CD4-positive, alpha-beta T cell treated with Interleukin-1 beta for 1 hour (primary cell): Measurements from ENCODE around the gene EFCAB13.
"Not testable (repeated sequence)": the region's sequence is repeated elsewhere in the genome, so short reads cannot be mapped to it uniquely, and the experiment has no call there.

Experiments used
- DNase-seq, 2 donors: peaks; one replicate each; pipeline ENCODE4 v3.0.0-alpha.2; 2020 to 2022

The EFCAB13 gene

DNA sequence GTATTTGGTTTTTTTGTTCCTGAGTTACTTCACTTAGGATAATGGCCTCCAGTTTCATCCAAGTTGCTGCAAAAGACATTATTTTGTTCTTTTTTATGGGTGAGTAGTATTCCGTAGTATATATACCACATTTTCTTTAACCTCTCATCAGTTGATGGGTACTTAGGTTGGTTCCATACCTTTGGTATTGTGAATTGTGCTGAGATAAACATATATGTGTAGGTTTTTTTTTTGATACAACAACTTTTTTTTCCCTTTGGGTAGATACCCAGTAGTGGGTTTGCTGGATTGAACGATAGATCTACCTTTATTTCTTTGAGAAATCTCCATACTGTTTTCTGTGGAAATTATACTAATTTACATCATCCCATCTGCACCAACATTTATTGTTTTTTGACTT is 6.8 kb downstream of the EFCAB13 start:
- DNase-seq = no peak

DNA sequence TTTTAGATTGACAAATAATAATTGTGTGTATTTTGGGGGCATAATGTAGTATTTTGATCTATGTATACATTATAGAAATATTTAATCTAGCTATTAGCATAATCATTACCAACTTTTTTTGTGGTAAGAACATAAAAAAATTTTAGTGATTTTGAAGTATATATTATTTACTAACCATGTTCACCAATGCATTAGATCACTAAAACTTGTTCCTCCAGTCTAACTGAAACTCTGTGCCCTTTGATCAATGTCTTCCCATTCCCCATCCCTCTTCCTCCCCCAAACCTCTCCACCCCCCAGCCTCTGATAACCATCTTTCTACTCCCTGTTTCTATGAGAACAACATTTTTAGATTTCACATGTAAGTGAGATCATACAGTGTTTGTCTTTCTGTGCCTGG is 8.5 kb downstream of the EFCAB13 start:
- DNase-seq = no peak

DNA sequence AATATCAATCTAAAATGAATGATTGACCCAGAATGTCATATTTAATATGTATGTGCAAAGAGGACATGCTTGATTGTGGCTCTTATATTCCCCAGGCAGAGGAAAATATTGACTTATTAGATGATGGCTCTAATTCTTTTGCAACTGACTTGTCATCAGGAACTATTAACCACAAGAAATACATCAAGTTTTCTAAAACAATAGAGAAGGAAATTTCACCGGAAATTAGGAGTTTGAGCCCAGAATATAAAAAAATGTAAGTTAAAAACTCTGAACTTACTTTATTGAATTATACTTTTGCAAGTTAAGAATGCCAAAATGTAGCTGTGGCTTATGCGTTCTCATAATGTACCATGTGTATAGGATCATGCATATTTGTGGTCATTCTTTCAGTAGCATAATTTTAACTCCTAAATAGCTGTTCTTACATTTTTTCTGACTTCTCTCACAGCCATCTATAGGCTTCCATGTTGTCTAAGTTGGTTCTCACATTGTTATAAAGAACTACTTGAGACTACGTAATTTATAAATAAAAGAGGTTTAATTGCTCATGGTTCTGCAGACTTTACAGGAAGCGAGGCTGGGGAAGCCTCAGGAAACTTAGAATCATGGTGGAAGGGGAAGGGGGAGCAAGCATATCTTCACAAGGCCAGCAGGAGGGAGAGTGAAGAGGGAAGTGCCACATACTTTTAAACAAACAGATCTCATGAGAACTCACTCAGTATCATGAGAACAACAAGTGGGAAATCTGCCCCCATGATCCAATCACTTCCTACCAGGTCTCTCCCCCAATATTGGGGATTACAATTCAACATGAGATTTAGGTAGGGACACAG is 11.6 kb downstream of the EFCAB13 start:
- no peak for DNase-seq

DNA sequence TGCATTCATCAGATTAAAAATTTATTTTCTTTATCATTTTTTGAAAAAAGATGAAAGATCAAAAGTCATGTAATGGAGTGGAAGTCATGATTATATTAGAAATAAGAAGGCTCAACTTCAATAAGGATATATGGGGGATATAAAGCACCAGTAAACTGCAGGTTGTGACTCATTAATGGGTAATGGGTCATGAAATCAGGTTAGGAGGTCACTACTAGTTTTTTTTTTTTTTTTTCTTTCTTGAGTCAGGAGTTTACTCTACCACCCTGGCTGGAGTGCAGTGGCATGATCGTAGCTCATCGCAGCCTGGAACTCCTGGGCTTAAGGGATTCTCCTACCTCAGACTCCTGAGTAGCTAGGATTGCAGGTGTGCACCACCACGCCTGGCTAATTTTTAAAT is 14.3 kb downstream of the EFCAB13 start:
- no peak for DNase-seq

DNA sequence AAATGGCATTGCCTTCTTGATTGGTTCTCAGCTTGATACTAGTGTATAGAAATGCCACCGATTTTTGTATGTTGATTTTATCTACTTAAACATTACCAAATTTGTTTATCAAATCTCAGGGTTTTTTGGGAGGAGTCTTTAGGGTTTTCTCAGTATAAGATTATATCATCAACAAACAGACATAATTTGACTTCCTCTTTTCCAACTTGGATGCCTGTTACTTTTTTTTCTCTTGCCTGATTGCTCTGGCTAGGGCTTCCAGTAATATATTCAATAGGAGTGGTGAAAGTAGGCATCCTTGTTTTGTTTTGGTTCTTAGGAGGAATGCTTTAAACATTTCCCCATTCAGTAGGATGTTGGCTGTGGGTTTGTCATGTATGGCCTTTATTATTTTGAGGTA is 29.1 kb downstream of the EFCAB13 start:
- no peak for DNase-seq

DNA sequence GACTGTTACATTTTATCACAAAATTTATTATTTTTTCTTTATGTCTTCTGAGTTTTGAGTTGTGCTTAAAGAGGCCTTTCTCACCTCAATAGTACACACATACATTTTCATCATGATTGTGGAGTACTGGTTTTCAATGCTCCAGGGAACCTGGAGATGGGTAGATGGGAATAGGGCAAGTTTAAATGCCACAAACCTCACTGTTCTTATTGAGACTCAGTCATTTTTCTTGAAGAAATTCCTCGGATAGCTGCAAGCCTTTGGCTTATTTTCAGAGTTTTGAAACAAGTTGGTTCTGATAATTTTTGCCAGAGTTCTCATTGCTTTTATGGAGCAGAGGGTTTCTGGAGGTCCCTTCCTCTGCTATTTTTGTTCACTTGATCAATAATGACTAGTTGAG is 34.9 kb downstream of the EFCAB13 start:
- DNase-seq = no peak

DNA sequence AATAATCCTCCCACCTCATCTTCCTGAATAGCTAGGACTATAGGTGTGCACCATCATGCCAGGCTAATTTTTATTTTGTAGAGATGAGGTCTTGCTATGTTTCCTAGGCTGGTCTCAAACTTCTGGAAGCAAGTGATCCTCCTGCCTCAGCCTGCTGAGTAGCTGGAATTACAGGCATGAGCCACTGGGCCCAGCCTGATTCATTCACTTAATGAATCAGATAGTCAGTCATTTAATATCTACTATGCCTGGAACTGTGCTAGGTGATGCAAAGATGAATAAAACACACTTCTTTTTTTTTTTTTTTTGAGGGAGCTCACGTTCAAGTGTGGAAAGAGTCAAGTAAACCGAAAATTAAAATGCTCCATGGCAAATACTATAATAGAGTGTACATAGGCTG is 39.4 kb downstream of the EFCAB13 start:
- DNase-seq = no peak

DNA sequence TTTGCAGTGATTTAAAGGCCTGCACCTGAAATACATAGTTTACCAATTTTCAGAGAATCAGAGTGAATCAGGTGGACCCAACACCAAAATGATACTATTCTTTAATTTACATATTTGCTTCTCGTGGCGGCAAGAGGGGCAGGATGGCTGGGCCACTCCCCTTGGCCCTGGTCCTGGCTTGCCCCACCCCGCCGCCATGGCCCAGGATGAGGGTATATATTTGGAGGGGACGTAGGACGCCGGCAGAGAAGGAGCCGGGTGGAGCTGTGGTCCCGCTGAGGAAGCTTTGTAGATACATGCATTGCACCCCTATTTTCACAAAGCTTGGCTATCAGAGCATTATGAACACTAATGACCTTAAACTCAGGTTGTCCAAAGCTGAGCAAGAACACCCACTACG is 43.5 kb downstream of the EFCAB13 start:
- no peak for DNase-seq

DNA sequence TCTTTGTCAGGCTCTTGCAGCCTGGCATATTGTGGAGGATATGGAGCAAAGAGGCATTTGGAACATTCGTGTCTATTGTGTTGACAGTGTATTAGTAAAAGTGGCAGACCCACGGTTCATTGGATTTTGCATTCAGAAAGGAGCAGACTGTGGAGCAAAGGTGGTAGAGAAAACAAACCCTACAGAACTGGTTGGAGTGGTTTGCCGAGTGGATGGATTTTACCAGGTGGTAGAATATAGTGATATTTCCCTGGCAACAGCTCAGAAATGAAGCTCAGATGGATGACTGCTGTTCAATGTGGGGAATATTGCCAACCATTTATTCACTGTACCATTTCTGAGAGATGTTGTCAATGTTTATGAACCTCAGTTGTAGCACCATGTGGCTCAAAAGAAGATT is 44.5 kb downstream of the EFCAB13 start:
- no peak for DNase-seq

DNA sequence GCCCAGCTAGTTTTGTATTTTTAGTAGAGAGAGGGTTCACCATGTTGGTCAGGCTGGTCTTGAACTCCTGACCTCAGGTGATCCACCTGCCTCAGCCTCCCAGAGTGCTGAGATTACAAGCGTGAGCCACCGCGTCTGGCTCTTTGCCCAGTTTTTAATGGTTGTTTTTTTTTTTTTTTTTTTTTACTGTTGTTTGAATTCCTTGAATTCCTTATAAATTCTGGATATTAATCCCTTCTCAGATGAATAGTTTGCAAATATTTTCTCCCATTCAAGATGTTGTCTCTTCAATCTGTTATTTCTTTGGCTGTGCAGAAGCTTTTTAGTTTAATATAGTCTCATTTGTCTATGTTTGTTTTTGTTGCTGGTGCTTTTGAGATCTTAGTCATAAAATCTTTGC is 47.1 kb downstream of the EFCAB13 start:
- DNase-seq = not testable (repeated sequence)

DNA sequence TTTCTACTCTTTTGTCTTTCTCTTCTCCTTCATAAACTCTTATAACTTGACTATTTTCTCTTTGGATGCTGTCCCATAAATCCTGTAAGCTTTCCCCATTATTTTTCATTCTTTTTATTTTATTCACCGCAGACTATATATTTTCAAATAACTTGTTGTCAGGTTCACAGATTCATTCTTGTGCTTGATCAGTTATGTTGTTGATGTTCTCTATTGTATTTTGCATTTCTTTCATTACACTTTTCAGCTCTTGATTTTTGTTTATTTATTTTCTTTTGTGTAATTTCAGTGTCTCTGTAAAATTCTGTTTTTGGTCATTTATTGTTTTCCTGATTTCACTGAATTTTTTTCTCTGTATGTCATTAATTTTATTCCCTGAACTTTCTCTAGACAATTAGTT is 49.2 kb downstream of the EFCAB13 start:
- DNase-seq = no peak

DNA sequence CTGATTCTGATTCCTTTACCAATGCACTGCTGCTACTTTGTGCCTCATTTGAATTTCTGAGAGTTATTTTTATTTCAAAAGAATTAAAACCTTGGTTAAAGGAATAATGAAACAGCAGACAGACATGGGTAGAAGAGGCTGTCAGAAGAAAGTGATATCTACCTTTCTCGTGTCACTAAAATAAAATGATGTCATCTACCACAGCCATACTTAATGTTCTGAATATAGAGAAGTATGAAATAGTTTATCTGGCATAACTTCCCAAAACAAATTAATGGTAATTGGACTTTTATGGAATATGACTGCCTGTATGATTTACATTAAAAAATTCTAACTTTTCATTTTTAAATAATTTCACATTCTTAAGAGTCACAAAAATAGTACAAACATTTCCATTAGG is 52.5 kb downstream of the EFCAB13 start:
- no peak for DNase-seq

DNA sequence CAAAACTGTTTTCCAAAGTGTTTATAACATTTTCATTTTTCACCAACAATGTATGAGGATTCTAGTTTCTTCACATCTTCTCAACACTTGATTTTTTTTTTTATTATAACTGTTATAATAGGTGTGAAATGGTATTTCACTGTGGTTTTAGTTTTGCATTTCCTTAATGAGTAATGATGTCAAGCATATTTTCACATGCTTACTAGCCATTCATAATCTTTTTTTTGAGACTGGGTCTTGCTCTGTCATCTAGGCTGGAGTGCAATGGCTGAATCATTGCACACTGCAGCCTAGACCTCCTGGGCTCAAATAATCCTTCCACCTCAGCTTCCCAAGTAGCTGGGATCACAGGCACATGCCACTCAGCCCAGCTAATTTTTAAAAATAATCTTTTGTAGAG is 65.1 kb downstream of the EFCAB13 start:
- DNase-seq = no peak

DNA sequence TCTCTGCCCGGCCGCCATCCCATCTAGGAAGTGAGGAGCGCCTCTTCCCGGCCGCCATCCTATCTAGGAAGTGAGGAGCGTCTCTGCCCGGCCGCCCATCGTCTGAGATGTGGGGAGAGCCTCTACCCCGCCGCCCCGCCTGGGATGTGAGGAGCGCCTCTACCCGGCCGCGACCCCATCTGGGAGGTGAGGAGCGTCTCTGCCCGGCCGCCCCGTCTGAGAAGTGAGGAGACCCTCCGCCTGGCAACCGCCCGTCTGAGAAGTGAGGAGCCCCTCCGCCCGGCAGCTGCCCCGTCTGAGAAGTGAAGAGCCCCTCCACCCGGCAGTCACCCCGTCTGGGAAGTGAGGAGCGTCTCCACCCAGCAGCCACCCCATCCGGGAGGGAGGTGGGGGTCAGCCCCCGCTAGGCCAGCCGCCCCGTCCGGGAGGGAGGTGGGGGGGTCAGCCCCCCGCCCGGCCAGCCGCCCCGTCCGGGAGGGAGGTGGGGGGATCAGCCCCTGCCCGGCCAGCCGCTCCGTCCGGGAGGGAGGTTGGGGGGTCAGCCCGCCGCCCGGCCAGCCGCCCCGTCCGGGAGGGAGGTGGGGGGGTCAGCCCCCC is 73.9 kb downstream of the EFCAB13 start:
- not testable (repeated sequence) for DNase-seq

DNA sequence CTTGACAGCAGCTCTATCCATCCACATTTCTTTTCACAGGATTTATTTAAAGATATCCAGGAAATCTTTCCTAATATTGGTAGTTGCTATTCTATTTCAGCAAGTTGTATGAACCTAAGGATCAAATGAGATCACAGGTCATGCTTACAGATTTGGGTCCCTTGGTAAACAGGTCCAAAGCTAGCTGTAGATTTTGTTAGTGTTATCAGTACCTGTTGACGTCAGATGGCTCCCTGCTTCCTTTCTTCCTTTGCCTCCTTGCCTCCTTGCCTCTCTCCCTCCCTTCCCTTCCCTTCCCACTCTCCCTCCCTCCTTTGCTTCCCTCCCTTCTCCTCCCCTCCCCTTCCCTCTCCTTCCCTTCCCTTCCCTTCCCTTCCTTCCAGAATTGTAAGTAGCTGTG is 76.6 kb downstream of the EFCAB13 start:
- no peak for DNase-seq

DNA sequence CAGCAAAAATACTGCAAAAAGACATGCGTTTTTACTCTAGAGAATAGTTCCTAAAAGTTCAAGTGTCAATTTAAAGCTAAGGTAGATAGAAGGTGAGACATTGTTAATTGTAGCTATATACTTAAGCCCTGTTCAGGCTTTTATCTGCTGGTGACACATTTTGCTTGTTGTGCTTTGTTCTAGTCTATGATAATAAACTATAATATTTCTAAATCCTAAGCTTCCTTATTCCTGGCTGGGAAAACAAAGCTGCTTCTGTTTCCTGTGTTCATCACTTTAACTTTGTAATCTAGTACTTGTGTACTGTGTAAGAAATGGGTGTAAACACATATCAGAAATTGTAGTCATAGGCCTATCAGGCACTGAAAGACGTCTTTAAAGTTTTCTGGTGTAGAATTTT is 77.3 kb downstream of the EFCAB13 start:
- no peak for DNase-seq

DNA sequence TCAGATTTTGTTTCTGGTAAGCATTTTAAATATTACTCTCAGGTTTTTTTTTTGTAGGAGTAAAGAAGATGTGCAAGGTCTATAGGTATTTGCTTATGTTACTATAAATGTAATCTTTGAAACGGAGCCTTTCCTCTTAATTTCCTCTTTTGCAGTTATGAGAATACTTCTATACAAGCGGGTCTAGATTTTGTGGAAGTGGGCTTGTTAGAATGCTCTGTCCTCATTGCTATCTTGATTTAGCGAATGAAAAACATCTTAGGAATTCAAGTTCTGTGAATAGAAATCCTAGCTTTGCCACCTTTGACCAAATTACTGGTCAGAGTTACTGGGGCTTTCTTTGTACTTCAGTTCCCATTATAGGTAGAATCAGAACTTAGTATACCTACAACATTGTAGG is 80.3 kb downstream of the EFCAB13 start:
- DNase-seq = no peak

DNA sequence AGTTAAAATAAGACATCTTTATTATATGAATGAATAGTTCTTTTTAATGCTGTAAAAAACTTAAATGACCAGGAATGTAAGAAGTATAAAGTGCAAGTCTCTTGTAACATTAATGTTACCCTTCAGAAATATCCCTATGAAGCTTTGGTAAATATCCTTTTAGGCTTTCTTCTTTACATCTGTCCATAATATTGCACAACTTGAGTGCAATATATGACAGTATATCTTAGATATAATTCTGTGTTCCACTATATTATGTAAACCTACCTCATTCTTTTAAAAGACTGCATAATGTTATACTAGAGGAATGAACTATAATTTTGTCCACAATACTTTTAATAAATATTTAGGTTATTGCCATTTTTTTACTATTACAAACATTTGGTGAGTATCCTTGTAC is 81.1 kb downstream of the EFCAB13 start:
- DNase-seq = no peak

DNA sequence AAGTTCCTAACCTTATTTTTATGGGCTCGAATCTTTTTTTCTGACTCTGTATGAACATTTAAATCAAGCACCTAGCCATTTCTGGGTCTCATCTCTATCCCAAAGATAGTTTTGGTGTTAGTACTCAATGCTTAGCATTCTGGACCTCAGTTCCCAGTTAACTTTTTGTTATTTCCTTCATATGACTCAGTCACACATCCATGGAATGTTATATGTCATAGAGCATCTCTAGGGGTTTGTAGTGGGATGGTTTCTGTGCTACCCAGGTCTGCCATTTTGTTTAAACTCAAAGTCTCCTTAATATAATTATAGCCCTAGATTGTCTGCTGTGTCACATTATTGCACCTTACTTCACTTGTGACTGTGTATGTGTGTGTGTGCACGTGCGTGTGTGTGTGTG is 90.1 kb downstream of the EFCAB13 start:
- no peak for DNase-seq

DNA sequence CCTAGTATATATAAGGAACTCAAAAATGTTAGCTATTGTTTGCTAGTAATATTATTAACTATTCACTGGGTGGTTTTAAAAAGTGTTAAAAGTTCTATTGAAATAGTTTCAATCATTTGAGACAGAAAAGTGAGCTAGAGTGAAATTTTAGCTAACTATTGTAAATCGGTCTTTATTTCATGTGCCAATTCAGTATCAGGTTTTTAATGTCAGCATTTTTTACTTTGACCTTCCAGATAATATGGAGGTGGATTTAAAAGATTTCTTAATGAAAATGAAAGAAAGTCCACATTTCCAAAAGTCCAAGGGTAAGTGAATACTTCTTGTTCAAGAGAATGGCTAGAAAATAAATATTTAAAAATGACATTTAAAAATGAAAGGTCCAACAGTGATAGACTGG is 90.9 kb downstream of the EFCAB13 start:
- DNase-seq = no peak

DNA sequence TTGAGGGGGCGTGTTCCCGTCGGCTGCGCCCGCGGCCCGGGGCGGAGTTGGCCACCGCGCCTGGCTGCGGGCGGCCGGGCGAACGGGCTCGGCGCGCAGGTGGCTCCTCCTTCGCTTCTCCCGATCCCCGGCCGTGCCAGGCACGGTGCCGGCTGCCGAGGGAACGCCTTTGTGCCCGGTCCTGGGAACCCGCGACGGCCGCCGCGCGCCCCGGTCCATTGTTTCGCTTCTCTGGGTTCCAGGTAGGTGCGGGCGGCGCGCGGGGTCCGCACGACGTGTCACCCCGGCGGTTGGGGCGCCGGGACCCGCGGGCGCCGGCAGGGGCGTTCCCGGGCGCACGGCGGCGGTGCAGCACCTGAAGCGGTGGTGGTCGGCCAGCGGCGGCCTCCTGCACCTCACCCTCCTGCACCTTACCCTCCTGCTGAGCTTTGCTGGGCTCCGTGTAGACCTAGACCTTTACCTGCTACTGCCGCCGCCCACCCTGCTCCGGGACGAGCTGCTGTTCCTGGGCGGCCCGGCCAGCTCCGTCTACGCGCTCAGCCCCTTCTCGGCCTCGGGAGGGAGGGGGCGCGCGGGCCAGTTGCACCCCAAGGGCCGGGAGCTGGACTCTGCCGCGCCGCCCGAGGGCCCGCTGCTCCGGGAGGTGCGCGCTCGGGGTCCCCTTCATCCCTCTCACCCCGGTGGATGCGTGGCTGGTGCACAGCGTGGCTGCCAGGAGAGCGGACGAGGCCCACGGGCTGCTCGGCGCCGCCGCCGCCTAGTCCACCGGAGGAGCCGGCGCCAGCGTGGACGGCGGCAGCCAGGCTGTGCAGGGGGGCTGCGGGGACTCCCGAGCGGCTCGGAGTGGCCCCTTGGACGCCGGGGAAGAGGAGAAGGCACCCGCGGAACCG is 99.9 kb downstream of the EFCAB13 start:
- no peak for DNase-seq

DNA sequence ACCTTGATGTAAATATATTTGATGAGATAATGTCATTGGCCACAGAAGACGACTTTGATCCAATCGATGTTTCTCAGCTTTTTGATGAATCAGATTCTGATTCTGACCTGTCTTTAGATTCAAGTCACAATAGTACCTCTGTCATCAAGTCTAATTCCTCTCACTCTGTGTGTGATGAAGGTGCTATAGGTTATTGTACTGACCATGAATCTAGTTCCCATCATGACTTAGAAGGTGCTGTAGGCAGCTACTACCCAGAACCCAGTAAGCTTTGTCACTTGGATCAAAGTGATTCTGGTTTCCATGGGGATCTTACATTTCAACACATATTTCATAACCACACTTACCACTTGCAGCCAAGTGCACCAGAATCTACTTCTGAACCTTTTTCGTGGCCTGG is 101.5 kb downstream of the EFCAB13 start:
- not testable (repeated sequence) for DNase-seq

DNA sequence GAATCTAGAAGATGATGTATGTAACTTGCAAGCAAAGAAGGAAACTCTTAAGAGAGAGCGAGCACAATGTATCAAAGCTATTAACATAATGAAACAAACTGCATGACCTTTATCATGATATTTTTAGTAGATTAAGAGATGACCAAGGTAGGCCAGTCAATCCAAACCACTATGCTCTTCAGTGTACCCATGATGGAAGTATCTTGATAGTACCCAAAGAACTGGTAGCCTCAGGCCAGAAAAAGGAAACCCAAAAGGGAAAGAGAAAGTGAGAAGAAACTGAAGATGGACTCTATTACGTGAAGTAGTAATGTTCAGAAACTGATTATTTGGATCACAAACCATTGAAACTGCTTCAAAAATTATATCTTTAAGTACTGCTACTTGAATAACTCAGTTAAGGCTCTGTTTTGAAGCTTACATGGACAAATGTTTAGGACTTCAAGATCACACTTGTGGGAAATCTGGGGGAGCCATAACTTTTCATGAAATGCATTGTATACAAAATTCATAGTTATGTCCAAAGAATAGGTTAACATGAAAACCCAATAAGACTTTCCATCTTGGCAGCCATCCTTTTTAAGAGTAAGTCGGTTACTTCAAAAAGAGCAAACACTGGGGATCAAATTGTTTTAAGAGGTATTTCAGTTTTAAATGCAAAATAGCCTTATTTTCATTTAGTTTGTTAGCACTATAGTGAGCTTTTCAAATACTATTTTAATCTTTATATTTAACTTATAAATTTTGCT is 102.3 kb downstream of the EFCAB13 start:
- DNase-seq = not testable (repeated sequence)
